TTC549 (cell line): ENCODE results near the gene GPR132.

Source experiments
- FAIRE-seq: peaks from 2 replicates; lab custom pipeline; 2012; peaks lifted over from hg19 to GRCh38; lab: Jason Lieb, UNC

Gene GPR132

GRCh38 chr14:105061428-105062047 lies 3.7 kb downstream of the GPR132 start:
- no peak for FAIRE-seq

- FAIRE-seq: no peak
Observed at GRCh38 chr14:105060751-105061427, 4.3 kb downstream of the GPR132 start.

- FAIRE-seq: no peak
Observed at GRCh38 chr14:105059925-105060565, 5.2 kb downstream of the GPR132 start.

- FAIRE-seq: no peak
Observed at GRCh38 chr14:105059035-105059924, 6.0 kb downstream of the GPR132 start.

GRCh38 chr14:105058521-105059034 lies 6.7 kb downstream of the GPR132 start:
- no peak for FAIRE-seq

GRCh38 chr14:105056303-105056831 lies 8.9 kb downstream of the GPR132 start:
- no peak for FAIRE-seq

GRCh38 chr14:105055736-105056302 lies 9.4 kb downstream of the GPR132 start:
- no peak for FAIRE-seq

GRCh38 chr14:105055334-105055733 lies 9.9 kb downstream of the GPR132 start:
- FAIRE-seq: no peak

- no peak for FAIRE-seq
Observed at GRCh38 chr14:105053996-105054395, 11.2 kb downstream of the GPR132 start.

- no peak for FAIRE-seq
Observed at GRCh38 chr14:105053421-105053820, 11.8 kb downstream of the GPR132 start.

- no peak for FAIRE-seq
Observed at GRCh38 chr14:105052110-105052458, 13.1 kb downstream of the GPR132 start.

- FAIRE-seq: no peak
Observed at GRCh38 chr14:105051182-105052109, 13.8 kb downstream of the GPR132 start.

- no peak for FAIRE-seq
Observed at GRCh38 chr14:105050551-105050897, 14.7 kb downstream of the GPR132 start.

GRCh38 chr14:105049753-105050550 lies 15.3 kb downstream of the GPR132 start:
- no peak for FAIRE-seq

- FAIRE-seq: no peak
Observed at GRCh38 chr14:105047283-105048016, 17.8 kb downstream of the GPR132 start.

- no peak for FAIRE-seq
Observed at GRCh38 chr14:105046891-105047282, 18.3 kb downstream of the GPR132 start.

- no peak for FAIRE-seq
Observed at GRCh38 chr14:105045710-105046326, 19.4 kb downstream of the GPR132 start.

GRCh38 chr14:105043641-105044040 lies 21.6 kb downstream of the GPR132 start:
- FAIRE-seq: no peak

GRCh38 chr14:105042813-105043212 lies 22.4 kb downstream of the GPR132 start:
- FAIRE-seq: no peak
